K562 (cell line): ENCODE data around the gene ARHGAP33. TPM values are rescaled to one million over a fixed set of nuclear protein-coding genes. Genes with fewer than 3 reads are reported as not detected.

Experiments used
- CSDE1 ChIP-seq, 2 experiments: fragments of 450-650 bp; IDR thresholded peaks; 2 replicates each; pipeline ENCODE4 v1.6.1; 2016; ENCODE audit warnings: mild to moderate bottlenecking in 1 of 2
- MNT ChIP-seq, 2 experiments: fragments of 450-650 bp; conservative IDR thresholded peaks; 2 replicates each; pipeline ENCODE4 v1.6.1; 2017; ENCODE audit warnings: mild to moderate bottlenecking in 2 of 2, moderate library complexity in 2 of 2
- RERE ChIP-seq: sonication (generic); formaldehyde crosslinking; IDR thresholded peaks from 2 replicates; pipeline ENCODE4 v1.8.0; 2023; ENCODE audit warnings: missing genetic modification reagents, mild to moderate bottlenecking, borderline replicate concordance
- ZBTB8A ChIP-seq: fragments of 450-650 bp; IDR thresholded peaks from 2 replicates; pipeline ENCODE4 v1.6.1; 2018; ENCODE audit warnings: mild to moderate bottlenecking, moderate library complexity; ENCODE audit not compliant: partially characterized antibody
- ZNF318 ChIP-seq, 2 experiments: fragments of 450-650 bp; IDR thresholded peaks; 2 replicates each; pipeline ENCODE4 v1.6.1; 2016; ENCODE audit warnings: mild to moderate bottlenecking in 2 of 2, borderline replicate concordance in 1 of 2, low read depth in 1 of 2, moderate library complexity in 1 of 2
- polyA plus RNA-seq, 8 experiments: library from polyadenylated mRNA; depleted of rRNA in 4 of 8; stranded (reverse) in 5 of 8; unstranded in 3 of 8; fragments of >200 nt; fragmentation: Nextera tagmentation in 2 of 8; fragmentation: Illumina TruSeq in 1 of 8; extraction: Ambion mirVana in 2 of 8; extraction: Trizol in 1 of 8; gene quantifications; 2 replicates each; pipeline versions ENCODE4 v1.2.1 to v1.2.3, GENCODE V29; 2011 to 2014; ENCODE audit warnings: inconsistent platforms in 1 of 8, missing spikeins in 1 of 8
- total RNA-seq, 7 experiments: library from RNA; depleted of rRNA in 6 of 7; stranded (reverse); fragments of >200 nt in 6 of 7; fragmentation: Illumina TruSeq in 2 of 7; extraction: Trizol in 2 of 7; gene quantifications; 2 replicates each; pipeline versions ENCODE4 v1.2.1 to v1.2.3, GENCODE V29; 2011 to 2021; ENCODE audit warnings: low replicate concordance in 1 of 7

ARHGAP33 gene
- total and polyA plus RNA-seq, 9 of the 15 experiments (the other 6 are each of a cell fraction or from before 2014, with no cell fraction given) = 0.06 to 26.6 (median 1.6) TPM; not detected in 1

- TF ChIP-seq ZNF318 (IDR thresholded peaks at IDR 0.05; ENCODE audit: borderline replicate concordance in 1 of 2, low read depth in 1 of 2) (no peak), MNT (conservative IDR thresholded peaks at IDR 0.05) (no peak), ZBTB8A (no peak), RERE (CRISPR knock-in tag) (no peak), CSDE1 (IDR thresholded peaks at IDR 0.05) (no peak)
These were observed 31.5 kb upstream of the ARHGAP33 start (continued) for GRCh38 chr19:35743640-35744429.
